ENCODE results near the gene GIPC3.
"Not testable (repeated sequence)": the region's sequence is repeated elsewhere in the genome, so short reads cannot be mapped to it uniquely, and the experiment has no call there.

The GIPC3 gene

DNA sequence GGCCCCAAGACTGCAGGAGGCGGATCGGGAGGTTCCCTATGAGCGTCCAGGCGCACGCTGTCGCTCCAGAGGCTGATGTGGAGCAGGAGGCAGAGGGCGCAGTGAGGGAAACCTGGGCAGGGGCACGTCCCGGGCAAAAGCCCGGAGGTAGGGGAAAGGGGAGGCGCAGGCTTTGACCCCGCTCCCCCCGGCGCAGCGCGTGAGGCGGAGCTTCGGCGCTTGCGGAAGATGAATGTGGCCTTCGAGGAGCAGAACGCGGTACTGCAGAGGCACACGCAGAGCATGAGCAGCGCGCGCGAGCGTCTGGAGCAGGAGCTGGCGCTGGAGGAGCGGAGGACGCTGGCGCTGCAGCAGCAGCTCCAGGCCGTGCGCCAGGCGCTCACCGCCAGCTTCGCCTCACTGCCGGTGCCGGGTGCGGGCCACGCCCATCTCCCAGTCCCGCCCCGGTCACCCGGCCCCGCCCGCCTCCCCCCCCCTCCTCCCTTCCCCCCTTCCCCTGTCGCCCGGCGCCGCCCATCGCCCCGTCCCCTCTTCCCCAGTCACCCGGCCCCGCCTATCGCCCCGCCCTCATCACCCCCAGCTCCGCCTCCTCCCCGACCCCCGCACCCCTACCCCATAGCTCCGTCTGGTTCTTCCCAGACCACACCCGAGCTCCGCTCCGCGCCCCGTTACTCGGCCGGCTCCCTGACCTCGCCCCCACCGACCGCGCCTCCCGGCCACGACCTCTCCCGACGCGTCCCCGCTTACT is 8.4 kb upstream of the GIPC3 start:
- no peak for DNase-seq

DNA sequence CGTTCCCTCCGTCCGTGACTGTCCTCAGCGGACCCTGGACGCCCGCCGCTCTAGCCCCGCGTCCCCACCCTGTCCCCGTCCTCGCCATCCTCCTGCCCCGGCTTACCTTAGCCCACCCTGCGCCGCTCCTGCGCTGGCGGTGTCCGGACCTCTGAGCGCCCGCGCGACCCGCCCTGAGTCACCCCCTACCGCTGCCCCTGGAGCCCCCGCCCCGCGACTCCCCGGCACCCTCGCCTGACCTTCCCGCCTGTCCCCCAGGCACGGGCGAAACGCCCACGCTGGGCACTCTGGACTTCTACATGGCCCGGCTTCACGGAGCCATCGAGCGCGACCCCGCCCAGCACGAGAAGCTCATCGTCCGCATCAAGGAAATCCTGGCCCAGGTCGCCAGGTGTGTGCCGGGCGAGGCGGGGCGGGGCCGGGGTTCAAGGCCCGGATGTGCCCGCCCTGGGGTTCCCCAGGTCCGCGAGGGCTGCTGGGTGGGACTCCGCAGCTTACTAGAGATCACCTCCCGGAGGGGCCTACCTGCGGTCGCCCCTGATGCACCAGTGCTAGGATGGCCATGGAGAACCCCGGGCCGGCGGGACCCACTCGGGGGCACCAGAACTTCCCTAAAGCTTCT is 7.4 kb upstream of the GIPC3 start:
- DNase-seq: no peak

GRCh38 chr19:3578390-3578789 is 6.9 kb upstream of the GIPC3 start:
- DNase-seq: no peak

DNA sequence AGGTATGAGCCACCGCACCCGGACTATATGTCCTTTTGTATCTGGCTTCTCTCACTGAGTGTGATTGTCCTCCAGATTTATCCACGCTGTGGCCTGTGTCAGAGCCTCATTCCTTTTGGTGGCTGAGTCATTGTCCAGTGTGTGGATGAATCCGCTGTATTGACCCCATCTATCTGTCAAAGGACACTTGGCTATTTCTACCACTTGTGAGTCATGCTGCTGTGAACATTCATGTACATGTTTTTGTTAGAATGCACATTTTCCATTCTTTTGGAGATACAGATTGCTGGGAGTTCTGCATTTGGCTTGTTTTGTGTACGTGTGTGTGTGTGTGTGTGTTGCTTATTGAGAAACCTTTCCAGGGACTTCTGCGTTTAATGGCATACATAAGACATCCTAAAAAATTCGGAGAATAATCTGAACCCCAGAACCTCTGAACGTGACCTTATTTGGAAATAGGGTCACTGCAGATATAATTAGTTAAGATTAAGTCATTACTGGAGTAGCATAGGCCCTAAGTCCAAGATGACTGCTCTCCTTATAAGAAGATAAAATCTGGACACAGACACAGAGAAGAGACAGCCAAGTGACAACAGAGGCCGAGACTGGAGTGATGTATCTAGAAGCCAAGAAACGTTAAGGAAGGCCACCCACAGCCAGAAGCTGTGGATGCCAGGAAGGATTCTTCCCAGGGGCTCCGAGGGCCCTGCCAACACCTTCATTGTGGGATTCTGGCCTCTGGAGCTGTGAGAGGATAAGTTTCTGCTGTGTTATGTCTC is 4.9 kb upstream of the GIPC3 start:
- DNase-seq: no peak

DNA sequence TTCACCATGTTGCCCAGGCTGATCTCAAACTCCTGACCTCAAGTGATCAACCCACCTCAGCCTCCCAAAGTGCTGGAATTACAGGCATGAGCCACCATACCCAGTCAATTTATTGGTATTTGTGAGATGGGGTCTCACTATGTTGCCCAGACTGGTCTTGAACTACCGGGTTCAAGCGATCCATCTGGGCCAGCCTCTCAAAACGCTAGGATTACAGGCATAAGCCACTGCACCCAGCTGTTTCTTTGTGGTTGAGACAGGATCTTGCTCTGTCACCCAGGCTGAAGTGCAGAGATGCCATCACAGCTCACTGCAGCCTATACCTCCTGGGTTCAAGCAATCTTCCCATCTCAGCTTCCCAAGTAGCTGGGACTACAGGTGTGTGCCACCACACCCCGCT is 3.5 kb upstream of the GIPC3 start:
- DNase-seq: not testable (repeated sequence)

DNA sequence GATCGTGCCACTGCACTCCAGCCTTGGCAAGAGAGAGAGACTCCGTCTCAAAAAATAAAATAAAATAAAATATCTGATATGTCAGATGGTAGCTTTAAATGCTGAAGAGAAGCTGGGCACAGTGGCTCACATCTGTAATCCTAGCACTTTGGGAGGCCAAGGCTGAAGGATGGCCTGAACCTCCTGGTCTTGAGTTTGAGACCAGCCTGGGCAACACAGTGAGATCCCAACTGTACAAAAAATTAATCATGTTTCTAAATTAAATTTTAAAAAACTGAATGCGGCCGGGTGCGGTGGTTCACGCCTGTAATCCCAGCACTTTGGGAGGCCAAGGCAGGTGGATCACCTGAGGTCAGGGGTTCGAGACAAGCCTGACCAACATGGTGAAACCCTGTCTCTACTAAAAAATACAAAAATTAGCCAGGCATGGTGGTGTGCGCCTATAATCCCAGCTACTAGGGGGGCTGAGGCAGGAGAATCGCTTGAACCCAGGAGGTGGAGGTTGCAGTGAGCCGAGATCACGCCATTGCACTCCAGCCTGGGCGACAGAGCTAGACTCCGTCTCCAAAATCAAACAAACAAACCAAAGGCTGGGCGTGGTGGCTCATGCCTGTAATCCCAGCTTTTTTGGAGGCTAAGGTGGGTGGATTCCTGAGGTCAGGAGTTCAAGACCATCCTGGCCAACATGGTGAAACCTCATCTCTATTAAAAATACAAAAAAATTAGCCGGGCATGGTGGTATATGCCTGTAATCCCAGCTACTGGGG is 1.1 kb upstream of the GIPC3 start:
- not testable (repeated sequence) for DNase-seq

DNA sequence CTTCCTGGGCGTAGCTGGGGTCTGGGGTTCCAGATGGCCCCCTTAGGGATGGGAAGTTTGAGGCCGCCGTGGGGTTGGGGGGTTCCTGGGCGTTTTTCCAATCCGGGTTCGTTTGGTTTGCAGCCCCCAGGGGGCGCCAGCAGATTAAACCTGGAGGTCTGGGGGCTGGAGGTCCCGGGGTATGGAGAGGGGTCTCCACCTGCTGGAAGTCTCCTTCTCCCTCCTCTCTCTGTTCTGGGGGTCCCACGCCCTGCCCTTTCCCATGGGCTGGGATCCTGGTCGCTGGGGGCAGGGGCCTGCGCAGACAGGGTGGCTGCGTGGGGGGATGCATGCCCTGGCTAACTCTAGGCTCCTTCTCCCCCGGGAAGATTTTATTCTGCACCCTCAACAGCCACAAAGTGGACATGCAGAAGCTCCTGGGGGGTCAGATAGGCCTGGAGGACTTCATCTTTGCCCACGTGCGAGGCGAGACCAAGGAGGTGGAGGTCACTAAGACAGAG is 899 bp downstream of the GIPC3 start:
- no peak for DNase-seq

- no peak for DNase-seq
Observed at GRCh38 chr19:3586707-3587346, 1.5 kb downstream of the GIPC3 start.

- no peak for DNase-seq
Observed at GRCh38 chr19:3589439-3589838, 4.2 kb downstream of the GIPC3 start.

GRCh38 chr19:3589949-3590348 is 4.7 kb downstream of the GIPC3 start:
- no peak for DNase-seq

GRCh38 chr19:3590991-3591659 is 5.8 kb downstream of the GIPC3 start:
- DNase-seq: no peak

DNA sequence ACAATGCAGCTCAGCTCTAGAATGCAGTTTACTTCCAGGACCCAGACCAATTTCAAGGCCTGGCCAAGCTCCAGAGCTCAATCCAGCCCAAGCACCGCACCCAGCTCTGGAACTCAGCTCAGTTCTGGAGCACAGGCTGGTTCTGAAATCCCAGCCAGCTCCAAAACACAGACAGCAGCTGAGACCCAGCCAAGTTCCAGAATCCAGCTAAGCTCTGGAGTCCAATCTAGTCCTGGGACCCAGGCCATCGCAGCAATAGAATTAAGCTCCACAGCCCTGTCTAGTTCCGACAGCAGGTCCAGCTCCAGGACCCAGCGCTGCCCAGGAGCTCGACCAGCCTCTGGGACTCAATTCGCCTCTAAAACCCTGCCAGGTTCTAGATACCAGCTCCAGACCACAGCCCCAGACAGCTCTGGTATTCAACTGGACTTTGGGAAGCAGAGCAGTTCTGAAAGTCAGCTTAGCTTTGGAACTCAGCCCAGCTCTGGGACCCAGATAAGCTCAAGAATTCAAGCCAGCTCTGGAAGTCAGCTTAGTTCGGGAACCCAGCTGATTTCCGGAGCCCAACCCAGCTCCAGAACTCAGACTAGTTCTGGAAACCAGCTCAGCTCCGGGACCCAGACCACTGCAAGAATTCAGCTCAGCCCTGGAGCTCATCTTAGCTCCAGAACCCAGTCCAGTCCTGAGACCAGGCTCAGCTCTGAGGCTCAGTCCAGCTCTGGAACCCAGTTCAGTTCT is 6.8 kb downstream of the GIPC3 start:
- DNase-seq: no peak

- no peak for DNase-seq
Observed at GRCh38 chr19:3593156-3593555, 7.9 kb downstream of the GIPC3 start.

- DNase-seq: no peak
Observed at GRCh38 chr19:3595521-3596061, 10.3 kb downstream of the GIPC3 start.

- DNase-seq: no peak
Observed at GRCh38 chr19:3599776-3600187, 14.5 kb downstream of the GIPC3 start.

DNA sequence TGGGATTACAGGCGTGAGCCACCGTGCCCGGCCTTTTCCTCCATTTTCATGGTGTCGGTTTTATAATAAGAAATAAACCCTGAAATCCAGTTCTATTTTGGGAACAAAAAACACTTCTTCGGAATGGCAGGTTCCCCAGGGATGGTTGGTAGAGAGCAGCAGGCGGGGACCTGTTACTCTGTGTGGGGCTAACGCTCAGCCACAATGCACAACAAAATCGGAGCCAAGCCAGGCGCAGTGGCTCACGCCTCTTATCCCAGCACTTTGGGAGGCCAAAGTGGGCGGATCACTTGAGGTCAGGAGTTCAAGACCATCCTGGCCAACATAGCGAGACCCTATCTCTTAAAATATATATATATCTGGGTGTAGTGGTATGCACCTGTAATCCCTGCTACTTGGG is 15.7 kb downstream of the GIPC3 start:
- DNase-seq: no peak

DNA sequence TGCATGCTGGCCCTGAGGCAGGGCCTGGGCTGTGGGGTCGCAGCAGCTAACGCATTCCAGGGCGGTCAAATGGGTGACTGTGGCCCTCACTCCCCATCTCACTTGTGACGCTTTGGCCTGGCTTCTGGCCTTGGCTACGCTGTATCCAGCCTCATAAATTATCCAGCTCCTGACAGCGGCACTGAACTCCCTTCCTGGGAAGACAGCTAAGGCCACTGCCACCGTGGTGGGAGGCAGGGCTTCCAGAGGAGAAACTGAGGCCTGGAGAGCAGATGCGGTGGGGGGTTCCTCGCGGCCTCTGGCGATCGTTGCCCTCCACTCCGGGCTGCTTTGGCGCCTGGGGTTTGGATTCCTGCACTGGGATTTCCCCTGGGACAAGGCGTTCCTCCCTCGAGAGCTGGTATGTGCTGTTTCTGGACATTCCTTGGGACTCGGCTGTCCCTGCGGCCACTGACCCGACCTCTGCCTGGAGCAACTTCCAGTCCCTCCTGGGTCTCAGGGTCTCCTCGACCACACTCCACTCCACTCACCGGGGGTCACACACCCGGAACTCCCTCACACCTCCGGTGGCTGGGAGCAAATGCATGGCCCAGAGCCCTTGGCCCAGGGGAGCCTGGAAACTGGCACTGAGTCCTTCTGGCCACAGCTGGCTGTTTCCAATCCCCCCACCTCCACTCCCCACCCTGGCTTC is 18.0 kb downstream of the GIPC3 start:
- DNase-seq: no peak

DNA sequence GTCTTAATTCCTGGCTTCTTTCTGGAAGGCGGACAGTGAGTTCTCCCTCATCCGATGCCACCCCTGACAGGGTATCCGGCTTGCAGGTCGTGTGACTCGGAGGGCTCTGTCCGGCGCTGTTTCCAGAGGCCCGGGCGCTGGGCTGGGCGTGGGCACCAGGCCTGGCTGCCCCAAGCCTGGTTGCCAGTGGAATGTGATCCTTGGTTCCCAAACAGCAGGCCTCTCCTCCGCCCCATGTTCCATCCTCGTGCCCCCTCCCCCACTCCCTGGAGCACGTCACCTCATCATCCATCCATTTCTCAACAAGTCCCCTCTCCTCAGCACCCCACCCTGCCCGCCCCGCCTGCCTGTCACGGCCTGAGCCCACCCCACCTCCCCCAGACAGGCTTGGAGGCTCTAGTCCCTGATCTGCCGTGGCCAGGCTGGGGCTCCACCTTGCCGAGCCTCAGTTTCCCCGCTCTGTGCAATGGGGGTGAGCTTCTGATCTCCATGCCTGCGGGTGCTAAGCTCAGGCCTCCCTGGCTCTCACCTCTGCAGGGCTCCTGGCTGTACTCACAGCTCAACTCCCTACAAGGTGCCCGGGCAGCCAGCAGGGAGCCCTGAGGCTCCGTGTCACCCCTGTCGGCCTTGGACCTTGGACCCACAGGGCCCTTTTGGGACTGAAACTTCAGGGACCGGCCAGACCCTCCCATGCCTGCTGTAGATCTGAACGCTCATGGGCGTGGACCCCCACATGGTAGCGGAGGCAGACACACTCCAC is 19.1 kb downstream of the GIPC3 start:
- no peak for DNase-seq

DNA sequence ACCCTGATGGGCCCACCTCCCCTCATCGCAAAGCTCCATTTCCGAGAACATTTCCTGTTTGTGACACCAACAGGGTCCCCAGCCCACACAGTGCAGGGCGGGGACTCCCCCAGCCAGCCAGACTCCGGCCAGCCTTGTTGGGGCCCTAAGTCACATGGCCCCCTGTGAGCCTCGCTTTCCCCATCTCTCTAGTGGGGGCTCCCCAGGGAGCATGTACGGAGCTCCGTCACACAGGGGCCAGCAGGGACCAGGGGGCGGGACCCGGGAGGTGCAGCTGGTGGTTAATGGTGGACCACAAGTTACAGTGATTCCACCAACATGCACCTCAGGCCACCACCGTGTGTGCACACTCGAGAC is 19.7 kb downstream of the GIPC3 start:
- no peak for DNase-seq

GRCh38 chr19:3605361-3605760 is 20.1 kb downstream of the GIPC3 start:
- DNase-seq: no peak
